Measurements from ENCODE around the gene IGSF5.
"Not testable (repeated sequence)": the region's sequence is repeated elsewhere in the genome, so short reads cannot be mapped to it uniquely, and the experiment has no call there.

Gene IGSF5

GRCh38 chr21:39738566-39738965 is 6.4 kb upstream of the IGSF5 start:
- no peak for DNase-seq (ENCODE audit: low read depth)

GRCh38 chr21:39739531-39739930 is 5.5 kb upstream of the IGSF5 start:
- DNase-seq (ENCODE audit: low read depth), result not testable (repeated sequence)

- DNase-seq (ENCODE audit: low read depth), result not testable (repeated sequence)
Measured at GRCh38 chr21:39742561-39742960, 2.4 kb upstream of the IGSF5 start.

GRCh38 chr21:39745332-39745731 is 349 bp downstream of the IGSF5 start:
- not testable (repeated sequence) for DNase-seq (ENCODE audit: low read depth)

GRCh38 chr21:39750670-39751069 is 5.7 kb downstream of the IGSF5 start:
- DNase-seq (ENCODE audit: low read depth), result no peak

- DNase-seq (ENCODE audit: low read depth), result no peak
Measured at GRCh38 chr21:39754811-39755210, 9.8 kb downstream of the IGSF5 start.

- DNase-seq (ENCODE audit: low read depth), result no peak
Measured at GRCh38 chr21:39756285-39756684, 11.3 kb downstream of the IGSF5 start.

- DNase-seq (ENCODE audit: low read depth), result no peak
Measured at GRCh38 chr21:39763272-39763970, 18.4 kb downstream of the IGSF5 start.

- DNase-seq (ENCODE audit: low read depth), result no peak
Measured at GRCh38 chr21:39774227-39774626, 29.2 kb downstream of the IGSF5 start.

GRCh38 chr21:39775816-39776215 is 30.8 kb downstream of the IGSF5 start:
- no peak for DNase-seq (ENCODE audit: low read depth)

GRCh38 chr21:39776589-39776988 is 31.6 kb downstream of the IGSF5 start:
- DNase-seq (ENCODE audit: low read depth), result no peak

- DNase-seq (ENCODE audit: low read depth), result no peak
Measured at GRCh38 chr21:39781331-39781730, 36.3 kb downstream of the IGSF5 start.

- DNase-seq (ENCODE audit: low read depth), result peak; percentile 5
Measured at GRCh38 chr21:39788383-39788782, 43.4 kb downstream of the IGSF5 start.

GRCh38 chr21:39796466-39796865 is 51.5 kb downstream of the IGSF5 start:
- no peak for DNase-seq (ENCODE audit: low read depth)

GRCh38 chr21:39799178-39799577 is 54.2 kb downstream of the IGSF5 start:
- no peak for DNase-seq (ENCODE audit: low read depth)

- no peak for DNase-seq (ENCODE audit: low read depth)
Measured at GRCh38 chr21:39800311-39800710, 55.3 kb downstream of the IGSF5 start.

GRCh38 chr21:39802217-39802616 is 57.2 kb downstream of the IGSF5 start:
- no peak for DNase-seq (ENCODE audit: low read depth)

- DNase-seq (ENCODE audit: low read depth), result no peak
Measured at GRCh38 chr21:39803393-39803792, 58.4 kb downstream of the IGSF5 start.

GRCh38 chr21:39804240-39804639 is 59.3 kb downstream of the IGSF5 start:
- DNase-seq (ENCODE audit: low read depth), result no peak

- DNase-seq (ENCODE audit: low read depth), result no peak
Measured at GRCh38 chr21:39805983-39806382, 61.0 kb downstream of the IGSF5 start.

- no peak for DNase-seq (ENCODE audit: low read depth)
Measured at GRCh38 chr21:39807738-39808137, 62.8 kb downstream of the IGSF5 start.

- DNase-seq (ENCODE audit: low read depth), result no peak
Measured at GRCh38 chr21:39809936-39810335, 65.0 kb downstream of the IGSF5 start.

GRCh38 chr21:39812983-39813382 is 68.0 kb downstream of the IGSF5 start:
- DNase-seq (ENCODE audit: low read depth), result no peak

GRCh38 chr21:39818557-39818956 is 73.6 kb downstream of the IGSF5 start:
- DNase-seq (ENCODE audit: low read depth), result no peak
